HG02938 (cell line): ENCODE data around the gene SPACDR.

Experiments
- ATAC-seq: cut with Tn5 transposase; IDR thresholded peaks from one replicate; pipeline ENCODE4 v1.9.1; 2021; ENCODE audit warnings: mild to moderate bottlenecking, moderate library complexity; ENCODE audit not compliant: unreplicated experiment

Gene SPACDR

DNA sequence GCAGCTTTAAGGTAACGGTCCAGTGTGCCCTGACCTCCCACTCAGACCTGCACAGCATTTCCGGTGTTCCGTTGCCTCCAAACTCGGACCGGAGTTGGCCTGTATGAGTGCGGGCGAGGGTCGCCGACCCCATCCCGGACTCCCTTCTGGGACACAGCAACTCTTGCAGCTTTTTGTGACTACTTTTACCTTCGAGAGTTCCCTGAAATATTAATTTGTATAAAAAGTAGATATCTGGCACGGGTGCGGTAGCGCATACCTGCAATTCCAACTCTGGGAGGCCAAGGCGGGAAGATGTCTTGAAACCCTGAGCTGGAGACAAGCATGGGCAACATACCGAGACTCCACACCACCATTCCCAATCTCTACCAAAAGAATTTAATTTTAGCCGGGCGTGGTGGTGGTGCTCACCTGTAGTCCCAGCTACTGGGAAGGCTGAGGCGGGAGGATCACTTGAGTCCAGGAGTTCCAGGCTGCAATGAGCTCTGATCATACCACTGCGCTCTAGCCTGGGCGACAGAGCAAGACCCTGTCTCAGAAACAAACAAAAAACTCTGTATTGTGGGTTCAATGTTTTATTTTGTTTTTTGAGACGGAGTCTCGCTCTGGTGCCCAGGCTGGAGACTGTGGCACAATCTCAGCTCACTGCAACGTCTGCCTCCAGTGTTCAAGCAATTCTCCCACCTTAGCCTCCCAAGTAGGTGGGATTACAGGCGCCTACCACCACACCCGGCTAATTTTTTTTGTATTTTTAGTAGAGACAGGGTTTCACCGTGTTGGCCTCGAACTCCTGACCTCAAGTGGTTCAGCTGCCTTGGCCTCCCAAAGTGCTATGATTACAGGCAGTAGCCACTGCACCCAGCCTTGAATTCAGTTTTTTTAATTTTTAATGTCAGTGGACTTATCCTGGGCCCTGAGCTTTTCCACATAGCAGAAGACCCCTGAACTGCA lies 26.6 kb downstream of the SPACDR start:
- ATAC-seq, result no peak

DNA sequence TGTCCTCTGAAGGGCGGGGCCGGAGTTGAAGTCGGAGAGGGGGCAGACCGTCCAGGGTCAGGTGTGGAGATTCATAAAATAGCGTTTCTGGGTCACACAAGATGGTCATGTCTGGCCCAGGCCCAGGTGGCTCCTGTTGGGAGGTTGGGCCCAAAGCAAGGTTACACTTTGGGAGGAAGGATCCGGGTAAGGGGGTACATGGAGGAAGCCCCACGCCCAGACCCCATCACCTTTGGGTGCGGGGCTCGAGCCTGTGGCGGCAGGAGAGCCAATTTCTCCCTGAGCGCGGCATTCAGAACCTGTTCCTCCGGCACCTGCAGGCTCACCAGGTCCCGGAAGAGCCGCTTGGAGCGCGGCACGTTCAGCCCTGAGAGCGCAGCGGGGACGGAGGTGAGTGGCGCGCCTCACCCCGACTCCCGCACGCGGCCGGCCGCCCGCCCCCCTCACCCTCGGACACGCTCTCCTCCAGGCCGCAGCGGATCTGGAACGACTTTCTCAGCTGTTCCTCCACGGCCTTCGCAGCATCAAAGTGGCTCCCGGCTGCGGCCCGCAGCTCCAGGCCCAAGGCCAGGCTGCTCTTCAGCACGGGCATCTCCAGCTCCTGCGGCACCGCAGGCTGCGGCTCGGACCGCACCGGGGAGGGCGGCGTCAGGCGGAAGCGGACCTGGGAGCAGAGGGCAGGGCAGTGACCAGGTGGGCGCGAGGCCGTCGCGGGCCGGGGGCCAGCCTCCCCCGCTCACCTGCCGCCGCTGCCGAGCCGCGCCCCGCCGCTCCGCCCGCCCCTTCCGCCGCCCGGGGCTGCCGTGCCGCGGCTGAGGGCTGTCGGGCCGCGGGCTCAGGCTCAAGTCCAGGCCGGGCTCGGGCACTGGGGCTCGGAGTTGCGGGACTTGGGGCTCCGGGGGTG lies 28.4 kb downstream of the SPACDR start:
- ATAC-seq, result peak; percentile 27

DNA sequence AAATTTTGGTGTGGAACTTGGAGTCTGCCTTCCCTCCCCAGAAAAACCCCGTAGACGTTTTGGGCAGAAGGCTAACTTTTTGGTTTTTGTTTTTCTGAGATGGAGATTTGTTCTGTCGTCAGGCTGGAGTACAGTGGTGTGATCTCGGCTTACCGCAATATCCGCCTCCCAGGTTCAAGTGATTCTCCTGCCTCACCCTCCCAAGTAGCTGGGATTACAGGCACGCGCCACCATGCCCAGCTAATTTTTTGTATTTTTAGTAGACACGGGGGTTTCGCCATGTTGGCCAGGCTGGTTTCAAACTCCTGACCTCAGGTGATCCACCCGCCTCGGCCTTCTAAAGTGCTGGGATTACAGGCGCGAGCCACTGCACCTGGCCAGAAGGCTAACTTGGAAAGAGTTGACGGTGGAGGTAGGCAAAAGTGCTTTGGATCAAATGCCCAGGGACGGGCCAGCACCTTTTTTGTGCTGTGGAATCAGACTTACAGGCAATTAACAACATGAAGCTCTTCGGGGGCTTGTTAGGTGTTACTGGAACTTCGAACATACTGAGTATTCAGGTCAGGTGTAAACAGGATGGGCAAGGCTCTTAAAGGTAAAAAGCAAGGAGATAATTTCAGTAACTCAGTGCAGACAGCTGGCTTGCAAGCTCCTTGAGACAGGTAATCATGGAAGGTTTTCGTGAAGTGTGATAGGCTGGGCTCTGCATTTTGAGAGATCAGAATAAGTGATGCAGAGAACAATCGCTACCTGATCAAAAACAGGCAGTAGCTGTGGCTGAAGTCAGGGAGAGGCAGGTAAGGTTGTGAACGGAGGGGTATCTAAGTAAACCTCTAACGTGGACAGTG lies 29.5 kb downstream of the SPACDR start:
- ATAC-seq, result no peak

DNA sequence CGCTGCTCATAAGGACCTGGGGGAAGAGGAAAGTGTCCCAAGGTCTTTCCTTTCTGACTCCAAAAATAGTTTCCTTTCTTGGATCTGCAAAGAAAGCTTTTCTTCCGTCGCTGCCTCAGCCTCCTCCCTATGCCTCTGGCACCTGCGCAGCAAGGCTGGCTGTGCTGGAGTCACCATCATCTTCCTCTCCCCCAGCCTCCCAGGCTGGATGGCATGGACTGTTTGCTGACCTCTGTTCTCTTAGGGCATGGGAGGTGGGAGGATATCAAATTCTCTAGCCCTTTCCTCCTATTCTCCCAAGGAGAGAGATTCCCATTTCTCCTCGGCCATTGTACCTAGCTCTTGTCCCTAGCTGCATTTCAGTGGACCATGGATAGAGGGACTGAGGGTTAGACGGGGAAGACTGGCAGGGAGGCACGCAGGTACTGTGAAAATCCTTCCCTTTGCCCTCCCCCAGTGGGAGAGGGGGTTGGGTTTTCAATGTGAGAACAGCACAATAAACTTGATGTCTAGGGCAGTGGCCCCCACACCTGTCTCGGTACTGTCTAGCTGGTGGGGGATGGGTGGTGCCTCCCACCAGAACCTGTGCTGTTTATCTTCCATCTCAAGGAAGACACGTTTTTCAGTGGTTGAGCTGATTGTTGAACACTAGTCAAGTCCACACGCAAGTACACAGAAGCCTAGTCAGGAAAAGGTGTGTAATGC lies 30.3 kb downstream of the SPACDR start:
- no peak for ATAC-seq

DNA sequence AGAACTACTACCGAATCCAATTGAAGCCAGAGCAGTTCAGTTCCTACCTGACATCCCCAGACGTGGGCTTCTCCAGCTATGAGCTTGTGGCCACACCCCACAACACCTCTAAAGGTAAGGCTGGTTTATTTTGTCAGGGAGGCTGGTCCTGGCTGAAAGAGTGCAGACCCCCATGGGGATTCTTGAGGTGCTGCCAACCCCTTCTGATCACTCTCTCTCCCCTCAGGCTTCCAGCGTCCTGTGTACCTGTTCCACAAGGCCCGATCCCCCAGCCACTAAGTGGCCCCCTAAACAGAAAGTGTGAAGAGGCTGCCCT lies 30.8 kb downstream of the SPACDR start:
- no peak for ATAC-seq

DNA sequence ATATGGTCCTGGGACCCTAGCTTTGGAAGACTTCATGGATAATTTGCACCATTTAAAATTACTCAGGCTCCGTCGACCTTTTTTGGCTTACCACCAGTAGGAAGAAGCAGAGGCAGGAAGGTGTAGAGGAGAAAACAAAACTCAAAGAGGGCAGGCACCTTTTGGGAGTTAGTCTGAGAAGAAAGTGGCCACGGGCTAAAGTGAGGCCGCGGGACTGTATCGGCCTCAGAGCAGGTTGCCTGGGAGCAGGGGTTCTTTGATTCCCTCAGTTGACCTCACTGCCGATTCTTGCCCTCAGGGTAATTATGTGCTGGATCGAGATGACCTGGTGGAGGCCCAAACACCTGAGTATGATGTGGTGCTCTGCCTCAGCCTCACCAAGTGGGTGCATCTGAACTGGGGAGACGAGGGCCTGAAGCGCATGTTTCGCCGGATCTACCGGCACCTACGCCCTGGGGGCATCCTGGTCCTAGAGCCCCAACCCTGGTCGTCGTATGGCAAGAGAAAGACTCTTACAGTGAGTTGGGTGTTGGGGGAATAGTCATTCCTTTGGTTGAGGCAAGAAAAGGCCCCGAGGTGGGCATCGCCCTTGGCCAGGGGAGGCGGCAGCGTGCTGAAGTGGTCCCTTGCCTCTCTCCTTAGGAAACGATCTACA lies 31.3 kb downstream of the SPACDR start:
- no peak for ATAC-seq

DNA sequence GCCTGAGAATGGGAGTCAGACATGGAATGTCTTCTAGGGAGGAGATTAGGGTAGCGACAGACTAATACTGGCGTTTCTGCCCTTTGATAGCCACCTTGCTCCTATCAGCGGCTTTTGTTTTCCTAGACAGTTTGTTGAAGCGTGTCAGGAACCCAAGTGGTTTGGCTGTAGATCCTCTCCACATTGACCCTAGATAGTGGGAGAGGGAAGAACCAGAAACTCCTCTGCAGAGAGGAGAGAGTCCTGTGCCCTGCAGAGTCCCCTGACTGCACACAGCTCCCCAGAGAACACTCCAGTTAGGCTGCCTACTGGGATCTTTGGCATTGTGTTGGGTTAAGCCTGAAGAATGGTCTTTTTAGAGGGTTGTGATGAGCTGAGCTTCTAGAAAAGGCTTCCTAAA lies 32.0 kb downstream of the SPACDR start:
- no peak for ATAC-seq

DNA sequence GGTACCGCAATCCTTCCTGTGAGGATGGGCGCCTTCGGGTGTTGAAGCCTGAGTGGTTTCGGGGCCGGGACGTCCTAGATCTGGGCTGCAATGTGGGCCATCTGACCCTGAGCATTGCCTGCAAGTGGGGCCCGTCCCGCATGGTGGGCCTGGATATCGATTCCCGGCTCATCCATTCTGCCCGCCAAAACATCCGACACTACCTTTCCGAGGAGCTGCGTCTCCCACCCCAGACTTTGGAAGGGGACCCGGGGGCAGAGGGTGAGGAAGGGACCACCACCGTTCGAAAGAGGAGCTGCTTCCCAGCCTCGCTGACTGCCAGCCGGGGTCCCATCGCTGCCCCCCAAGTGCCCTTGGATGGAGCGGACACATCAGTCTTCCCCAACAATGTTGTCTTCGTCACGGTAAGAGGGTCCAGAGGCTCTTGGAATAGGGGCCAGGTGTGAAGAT lies 32.7 kb downstream of the SPACDR start:
- no peak for ATAC-seq

DNA sequence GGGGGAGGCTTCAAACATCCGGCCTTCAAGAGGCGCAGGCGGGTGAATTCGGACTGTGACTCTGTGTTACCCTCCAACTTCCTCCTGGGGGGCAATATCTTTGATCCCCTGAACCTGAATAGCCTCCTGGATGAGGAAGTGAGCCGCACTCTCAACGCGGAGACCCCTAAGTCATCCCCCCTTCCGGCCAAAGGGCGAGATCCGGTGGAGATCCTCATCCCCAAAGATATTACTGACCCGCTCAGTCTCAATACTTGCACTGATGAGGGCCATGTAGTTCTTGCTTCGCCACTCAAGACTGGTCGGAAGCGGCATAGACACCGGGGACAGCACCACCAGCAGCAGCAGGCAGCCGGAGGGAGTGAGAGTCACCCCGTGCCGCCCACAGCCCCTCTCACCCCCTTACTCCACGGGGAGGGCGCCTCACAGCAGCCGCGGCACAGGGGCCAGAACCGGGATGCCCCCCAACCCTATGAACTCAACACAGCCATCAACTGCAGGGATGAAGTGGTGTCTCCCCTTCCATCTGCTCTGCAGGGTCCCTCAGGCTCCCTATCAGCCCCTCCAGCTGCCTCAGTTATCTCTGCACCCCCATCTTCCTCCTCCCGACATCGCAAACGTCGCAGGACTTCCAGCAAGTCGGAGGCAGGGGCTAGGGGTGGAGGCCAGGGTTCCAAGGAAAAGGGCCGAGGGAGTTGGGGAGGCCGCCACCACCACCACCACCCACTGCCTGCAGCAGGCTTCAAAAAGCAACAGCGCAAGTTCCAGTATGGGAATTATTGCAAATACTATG lies 33.4 kb downstream of the SPACDR start:
- no peak for ATAC-seq

DNA sequence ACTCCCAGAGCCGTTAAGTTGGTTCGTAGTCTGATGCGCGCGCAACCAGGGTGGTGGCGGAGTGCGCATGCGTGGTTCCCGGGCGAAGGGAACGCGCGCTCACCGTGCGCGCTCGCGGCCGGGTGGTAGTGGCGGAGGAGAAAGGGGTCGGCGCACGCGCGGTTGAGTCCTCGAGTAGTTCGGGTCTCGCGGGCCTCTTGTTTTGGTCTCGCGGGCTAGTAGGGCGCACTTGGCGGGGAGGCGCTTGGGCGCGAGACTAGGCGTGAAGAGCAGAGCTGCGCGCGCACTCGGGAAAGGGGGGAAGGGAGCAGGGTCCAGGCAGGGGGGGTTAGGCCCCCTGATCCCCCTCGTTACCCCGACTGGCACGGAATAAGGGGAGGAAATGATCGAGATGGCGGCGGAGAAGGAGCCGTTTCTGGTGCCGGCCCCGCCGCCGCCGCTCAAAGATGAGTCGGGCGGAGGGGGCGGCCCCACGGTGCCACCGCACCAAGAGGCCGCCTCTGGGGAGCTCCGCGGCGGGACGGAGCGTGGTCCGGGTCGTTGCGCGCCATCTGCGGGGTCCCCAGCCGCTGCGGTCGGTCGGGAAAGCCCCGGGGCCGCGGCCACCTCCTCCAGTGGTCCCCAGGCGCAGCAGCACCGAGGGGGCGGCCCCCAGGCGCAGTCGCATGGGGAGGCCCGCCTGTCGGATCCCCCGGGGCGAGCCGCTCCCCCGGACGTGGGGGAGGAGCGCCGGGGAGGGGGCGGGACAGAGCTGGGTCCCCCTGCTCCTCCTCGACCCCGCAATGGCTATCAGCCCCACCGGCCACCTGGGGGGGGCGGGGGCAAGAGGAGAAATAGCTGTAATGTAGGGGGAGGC lies 34.2 kb downstream of the SPACDR start, which contains the start of gene MEPCE:
MEPCE (plus strand) TSS at position 195 of the 856 bp plus-strand sequence; CDS start at position 383, 188 bp downstream.
- ATAC-seq, result peak; percentile 40

DNA sequence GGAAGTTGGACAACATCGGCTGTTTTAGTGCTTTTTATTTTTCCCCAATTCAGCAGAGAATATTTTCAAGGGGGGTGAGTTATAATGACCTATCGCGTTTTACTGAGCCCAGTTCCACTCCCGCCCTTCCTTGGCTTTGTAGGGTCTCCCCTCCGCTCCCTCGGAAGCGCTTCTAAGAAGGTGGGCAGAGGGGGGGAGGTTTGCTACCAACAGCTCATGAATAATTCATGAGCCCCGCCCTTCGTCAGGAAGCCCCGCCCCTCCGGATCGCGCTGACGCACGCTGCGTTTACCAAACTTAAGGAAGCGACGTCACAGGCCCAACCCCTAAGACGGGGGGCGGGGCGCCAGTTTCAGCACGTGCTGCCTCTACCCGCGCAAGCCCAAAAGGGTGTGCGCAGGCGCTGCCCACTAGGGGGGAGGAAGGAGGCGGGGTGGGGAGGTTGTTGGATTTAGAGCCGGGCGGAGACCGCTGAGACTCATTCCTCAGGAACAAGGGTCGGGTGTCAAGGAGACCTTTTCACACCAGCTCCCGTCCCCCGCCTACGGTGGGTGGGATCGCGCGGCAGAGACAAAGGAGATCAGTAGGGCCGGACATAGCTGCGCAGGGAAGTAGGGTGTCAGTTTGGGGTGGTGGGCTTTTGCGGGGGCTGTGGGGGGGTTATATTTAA lies 35.0 kb downstream of the SPACDR start:
- ATAC-seq, result peak; percentile 38

DNA sequence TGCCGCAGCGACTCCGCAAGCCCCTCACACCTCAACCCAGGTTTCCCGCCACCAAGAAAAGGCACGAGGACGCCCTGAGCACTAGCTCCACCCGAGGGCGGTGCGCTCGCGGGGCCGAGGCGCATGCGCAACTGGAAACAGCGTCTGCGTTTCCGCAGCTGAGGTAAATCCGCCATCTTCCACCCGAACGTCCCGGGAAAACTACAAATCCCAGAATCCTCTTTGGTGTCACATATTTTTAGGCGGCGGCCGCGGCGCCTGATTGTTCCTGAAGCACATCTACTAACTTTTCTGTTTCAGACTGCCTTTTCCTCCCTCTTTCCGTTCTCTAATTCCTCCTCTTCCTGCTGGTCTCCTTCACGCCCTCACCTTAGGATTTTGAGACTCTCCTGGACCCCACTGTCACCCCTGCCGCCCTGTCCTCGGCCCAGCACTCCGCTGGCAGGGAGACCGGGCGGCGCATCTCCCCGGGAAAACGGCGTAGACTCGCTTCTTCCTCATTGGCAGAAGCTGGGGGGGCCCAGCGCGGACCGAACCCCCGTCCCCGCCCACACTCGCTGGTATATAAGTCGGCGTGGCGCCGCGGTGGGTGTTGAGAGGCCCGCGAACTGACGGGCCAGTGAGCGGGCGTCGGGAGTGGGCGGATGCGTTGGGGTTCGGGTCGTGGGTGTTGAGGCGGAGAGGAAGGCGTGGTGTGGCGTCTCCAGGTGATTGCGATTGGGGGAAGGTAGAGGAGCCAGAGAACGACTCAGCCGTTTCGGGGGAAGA lies 35.7 kb downstream of the SPACDR start, which contains the start of gene ZCWPW1:
ZCWPW1 (minus strand) TSS at position 505 of the 768 bp plus-strand sequence. CDS start 8,054 bp downstream, outside the sequence.
- peak; percentile 41 for ATAC-seq

DNA sequence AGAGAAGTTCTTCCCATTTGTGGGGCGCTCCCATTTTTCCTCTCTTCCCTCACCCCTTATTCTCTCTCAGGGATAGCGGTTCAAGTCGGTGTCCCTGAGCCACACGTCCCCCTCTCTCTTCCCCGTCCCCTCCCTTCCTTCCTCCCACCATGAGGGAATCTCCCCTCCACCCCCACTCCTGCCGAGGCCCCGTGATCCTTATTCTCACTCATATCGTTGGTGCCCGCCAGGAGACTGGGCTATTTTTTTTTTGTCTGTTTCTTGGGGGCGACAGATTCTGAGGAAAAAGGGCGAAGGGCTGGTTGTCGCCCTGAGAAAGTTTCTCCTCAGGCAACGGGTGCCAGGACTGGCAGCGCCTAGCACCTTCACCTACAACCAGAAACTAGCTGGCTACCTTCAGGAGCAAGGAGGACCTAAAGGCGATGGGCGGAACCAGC lies 36.3 kb downstream of the SPACDR start:
- ATAC-seq, result no peak

DNA sequence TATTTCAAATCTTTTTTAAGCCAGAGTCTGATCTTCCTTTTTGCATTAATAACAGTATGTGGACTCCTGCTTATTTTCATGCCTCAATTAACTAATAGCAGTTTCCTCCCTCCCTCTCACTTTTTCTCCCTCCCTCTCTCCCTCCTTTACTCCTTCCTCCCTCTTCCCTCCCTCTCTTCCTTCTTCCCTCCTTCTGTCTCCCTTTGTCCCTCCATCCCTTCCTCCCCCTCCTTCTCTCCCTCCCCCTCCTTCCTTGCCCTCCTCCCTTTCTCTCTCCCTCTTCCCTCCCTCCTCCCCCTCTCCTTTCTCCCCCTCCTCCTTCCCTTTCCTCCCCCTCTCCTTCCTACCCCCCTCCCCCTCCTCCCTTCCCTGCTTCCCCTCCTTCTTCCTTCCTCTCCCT lies 37.5 kb downstream of the SPACDR start:
- ATAC-seq, result no peak

DNA sequence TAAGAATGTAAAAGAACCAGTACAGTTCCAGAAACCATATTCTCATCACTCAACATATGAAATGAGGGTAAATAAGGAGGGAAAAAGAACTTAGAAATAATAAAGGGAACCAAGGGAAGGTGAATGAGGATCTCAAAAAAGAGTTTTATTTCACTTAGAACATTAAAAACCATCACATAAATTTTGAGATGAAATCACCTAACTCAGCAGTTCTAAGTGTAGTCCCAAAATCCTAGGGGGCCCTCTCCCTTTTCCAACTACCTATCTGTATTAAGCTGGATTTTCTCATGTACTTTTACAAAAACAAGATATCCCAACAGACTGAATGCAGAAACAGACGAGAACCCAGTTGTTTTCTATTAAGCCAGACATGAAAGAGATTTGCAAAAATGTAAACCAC lies 38.7 kb downstream of the SPACDR start:
- ATAC-seq, result no peak

DNA sequence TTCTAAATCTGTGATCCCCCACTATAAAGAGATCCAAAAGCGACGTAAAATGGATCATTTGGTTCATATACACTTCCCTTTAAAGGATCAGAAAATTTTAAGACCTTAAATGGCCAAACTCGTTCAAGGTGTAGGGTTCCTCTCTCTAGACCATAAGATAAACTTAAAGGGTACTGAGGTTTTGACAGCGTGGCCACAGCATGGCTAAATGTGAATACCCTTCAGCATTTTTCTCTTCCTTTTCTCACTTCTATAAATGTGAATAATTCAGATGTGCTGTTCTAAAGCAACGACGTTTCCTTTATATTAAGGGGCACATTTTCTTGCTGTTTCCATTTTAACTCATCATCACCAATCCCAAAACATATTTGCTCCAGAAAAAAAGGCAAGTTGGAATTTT lies 40.7 kb downstream of the SPACDR start:
- ATAC-seq, result no peak
